ENCODE results near the gene TMEM117. TPM values are rescaled to one million over a fixed set of nuclear protein-coding genes. Genes with fewer than 3 reads are reported as not detected.

Gene TMEM117
- total and polyA plus RNA-seq, 12 donors, result 4.0 to 8.5 (median 7.1) TPM

DNA sequence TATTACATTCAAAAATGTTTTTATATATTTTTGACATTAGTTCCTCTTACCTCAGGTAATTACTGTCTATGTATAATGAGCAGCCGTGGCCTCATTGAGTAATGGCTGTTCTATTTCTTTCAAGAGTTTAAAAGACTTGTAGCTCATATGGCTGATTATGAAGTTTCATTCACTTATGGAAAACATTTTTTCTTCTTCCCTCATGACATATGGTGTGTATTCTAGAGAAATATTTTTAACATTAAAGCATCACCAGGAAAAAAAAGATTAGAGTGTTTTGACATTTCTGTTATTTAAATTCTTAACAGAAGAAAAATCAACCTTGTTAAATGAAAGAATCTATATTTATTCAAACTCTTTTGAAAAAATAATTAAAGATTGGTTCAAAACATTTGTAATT, 422.4 kb downstream of the TMEM117 start:
- intact Hi-C loops (cut with DNase I), result no loop called here
- H3K9me3 ChIP-seq, result no peaks in the 10 kb centered on the region
- no peaks in the 10 kb centered on the region for H3K27me3 ChIP-seq
- no peak overlapping the region for H3K4me3 ChIP-seq
- H3K36me3 ChIP-seq, result no peaks in the 10 kb centered on the region
- WGBS, 2 donors, result 88 to 93% methylated on average over 1 of the region's 1 CpG
- no peak overlapping the region for H3K27ac ChIP-seq
- H3K4me1 ChIP-seq, result no peaks in the 10 kb centered on the region
- TF ChIP-seq, protein P1, sequence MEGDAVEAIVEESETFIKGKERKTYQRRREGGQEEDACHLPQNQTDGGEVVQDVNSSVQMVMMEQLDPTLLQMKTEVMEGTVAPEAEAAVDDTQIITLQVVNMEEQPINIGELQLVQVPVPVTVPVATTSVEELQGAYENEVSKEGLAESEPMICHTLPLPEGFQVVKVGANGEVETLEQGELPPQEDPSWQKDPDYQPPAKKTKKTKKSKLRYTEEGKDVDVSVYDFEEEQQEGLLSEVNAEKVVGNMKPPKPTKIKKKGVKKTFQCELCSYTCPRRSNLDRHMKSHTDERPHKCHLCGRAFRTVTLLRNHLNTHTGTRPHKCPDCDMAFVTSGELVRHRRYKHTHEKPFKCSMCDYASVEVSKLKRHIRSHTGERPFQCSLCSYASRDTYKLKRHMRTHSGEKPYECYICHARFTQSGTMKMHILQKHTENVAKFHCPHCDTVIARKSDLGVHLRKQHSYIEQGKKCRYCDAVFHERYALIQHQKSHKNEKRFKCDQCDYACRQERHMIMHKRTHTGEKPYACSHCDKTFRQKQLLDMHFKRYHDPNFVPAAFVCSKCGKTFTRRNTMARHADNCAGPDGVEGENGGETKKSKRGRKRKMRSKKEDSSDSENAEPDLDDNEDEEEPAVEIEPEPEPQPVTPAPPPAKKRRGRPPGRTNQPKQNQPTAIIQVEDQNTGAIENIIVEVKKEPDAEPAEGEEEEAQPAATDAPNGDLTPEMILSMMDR (IDR thresholded peaks at IDR 0.05), result no peak
- ATAC-seq, result no peak
- DNase-seq, result no peak

DNA sequence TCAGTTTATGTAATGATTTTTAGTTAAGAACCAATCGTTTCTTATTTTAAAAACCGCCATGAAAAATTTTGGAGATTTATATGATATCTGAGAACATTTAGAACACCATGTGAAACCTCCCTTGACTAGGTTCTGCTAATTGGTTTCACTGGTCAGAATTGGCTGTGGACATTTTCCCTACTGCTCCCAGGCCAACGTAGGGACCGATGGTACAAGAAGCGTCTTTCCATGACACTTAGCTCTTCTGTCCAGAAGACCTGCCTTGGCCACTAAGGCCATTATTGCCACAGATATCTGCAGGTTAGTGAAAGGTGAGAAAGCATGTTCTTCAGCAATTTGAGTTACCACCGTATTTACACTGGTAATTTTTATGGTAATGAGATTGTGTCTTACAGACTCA, 424.0 kb downstream of the TMEM117 start:
- no peaks in the 10 kb centered on the region for H3K27me3 ChIP-seq
- H3K4me1 ChIP-seq, result no peaks in the 10 kb centered on the region
- DNase-seq (no peak), ATAC-seq (no peak)
- TF ChIP-seq, protein P1 (IDR thresholded peaks at IDR 0.05), result no peak
- intact Hi-C loops (cut with DNase I), result no loop called here
- H3K27ac ChIP-seq, result no peak overlapping the region
- H3K36me3 ChIP-seq, result no peaks in the 10 kb centered on the region
- no peaks in the 10 kb centered on the region for H3K9me3 ChIP-seq
- 96 to 97% methylated on average over 6 of the region's 6 CpGs for WGBS, 2 donors
- H3K4me3 ChIP-seq, result no peak overlapping the region

DNA sequence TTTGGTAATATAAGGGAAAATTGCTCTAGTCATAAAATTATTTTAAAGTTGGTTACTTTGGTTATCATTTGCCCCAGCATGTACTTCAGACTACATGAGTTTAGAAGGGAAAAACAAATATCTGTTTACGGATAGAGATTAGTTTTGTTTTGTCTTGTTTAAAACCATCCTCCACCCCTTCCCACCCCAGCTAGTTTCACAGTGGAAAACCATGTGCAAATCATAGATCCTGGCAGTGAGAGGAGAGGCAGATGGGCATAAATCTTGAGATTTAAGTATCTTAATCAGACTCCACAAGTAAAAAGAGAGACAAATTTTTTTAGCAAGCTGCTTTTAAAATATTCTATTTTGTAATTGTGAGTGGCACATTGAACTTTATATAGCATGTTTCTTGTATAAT, 424.7 kb downstream of the TMEM117 start:
- ATAC-seq, result no peak
- no peaks in the 10 kb centered on the region for H3K9me3 ChIP-seq

DNA sequence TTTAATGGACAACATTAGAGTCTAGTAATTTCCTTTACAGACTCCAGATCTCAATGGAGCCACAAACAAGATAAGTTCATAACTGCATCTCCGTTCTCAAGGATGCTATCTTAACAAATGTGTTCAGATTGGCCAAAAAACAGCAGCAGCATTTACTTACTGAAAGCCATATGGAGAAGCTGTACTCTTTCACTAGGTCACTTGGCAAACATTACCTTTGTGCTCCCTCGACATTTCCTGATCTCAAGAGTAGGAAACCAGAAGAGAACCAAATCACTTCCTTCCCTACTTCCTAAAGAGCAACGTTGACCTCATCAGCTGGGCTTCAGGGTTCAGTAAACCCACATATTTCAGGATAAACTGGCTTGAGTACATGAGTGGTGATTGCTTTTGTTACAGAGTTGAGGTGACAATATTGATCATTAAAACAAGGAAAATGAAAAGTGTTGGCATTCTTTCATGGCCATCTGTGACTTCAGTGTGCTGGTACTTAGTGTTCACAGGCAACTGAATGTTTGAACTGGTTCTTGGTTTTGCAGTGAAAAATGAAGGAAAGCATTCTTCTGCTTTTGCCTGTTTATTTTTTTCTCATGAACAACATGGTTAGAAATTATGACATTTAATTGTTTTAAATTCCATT, 449.6 kb downstream of the TMEM117 start:
- no peaks in the 10 kb centered on the region for H3K27me3 ChIP-seq
- peaks cover 0 to 11% (median 0%) of the 10 kb centered on the region in 11 donors for H3K9me3 ChIP-seq
- TF ChIP-seq, protein P1 (IDR thresholded peaks at IDR 0.05), result no peak
- DNase-seq, result no peak
- ATAC-seq, result peak in 1 of 8 donors; percentile 33
- peaks cover 0 to 8% (median 4%) of the 10 kb centered on the region in 9 donors for H3K4me1 ChIP-seq
- intact Hi-C loops (cut with DNase I), result no loop called here
- 35 to 45% methylated on average over 3 of the region's 3 CpGs for WGBS, 2 donors
- H3K27ac ChIP-seq, result no peak overlapping the region
- H3K36me3 ChIP-seq, result no peaks in the 10 kb centered on the region
- no peak overlapping the region for H3K4me3 ChIP-seq

More for the DNA sequence above, 424.7 kb downstream of the TMEM117 start:
- H3K4me3 ChIP-seq, result no peak overlapping the region
- no peaks in the 10 kb centered on the region for H3K36me3 ChIP-seq
- no peaks in the 10 kb centered on the region for H3K27me3 ChIP-seq
- no peaks in the 10 kb centered on the region for H3K4me1 ChIP-seq
- intact Hi-C loops (cut with DNase I), result no loop called here
- DNase-seq, result no peak
- TF ChIP-seq, protein P1 (IDR thresholded peaks at IDR 0.05), result no peak
- 91 to 97% methylated on average over 1 of the region's 1 CpG for WGBS, 2 donors
- H3K27ac ChIP-seq, result no peak overlapping the region

Data from heart right ventricle (tissue), 16 donors.